Astrocyte (in vitro differentiated cells and primary cell): Measurements from ENCODE around the gene SLC51B.

Source experiments
- CTCF ChIP-seq: IDR thresholded peaks from 2 replicates; pipeline ENCODE4 v1.5.1; 2011; ENCODE audit warnings: low read depth, mild to moderate bottlenecking, inconsistent platforms, low read length, moderate library complexity; ENCODE audit not compliant: insufficient read depth
- EZH2 ChIP-seq: IDR thresholded peaks from 2 replicates; pipeline ENCODE4 v1.6.1; 2012; ENCODE audit warnings: mild to moderate bottlenecking, low read length, inconsistent platforms; ENCODE audit not compliant: insufficient read depth

DNA sequence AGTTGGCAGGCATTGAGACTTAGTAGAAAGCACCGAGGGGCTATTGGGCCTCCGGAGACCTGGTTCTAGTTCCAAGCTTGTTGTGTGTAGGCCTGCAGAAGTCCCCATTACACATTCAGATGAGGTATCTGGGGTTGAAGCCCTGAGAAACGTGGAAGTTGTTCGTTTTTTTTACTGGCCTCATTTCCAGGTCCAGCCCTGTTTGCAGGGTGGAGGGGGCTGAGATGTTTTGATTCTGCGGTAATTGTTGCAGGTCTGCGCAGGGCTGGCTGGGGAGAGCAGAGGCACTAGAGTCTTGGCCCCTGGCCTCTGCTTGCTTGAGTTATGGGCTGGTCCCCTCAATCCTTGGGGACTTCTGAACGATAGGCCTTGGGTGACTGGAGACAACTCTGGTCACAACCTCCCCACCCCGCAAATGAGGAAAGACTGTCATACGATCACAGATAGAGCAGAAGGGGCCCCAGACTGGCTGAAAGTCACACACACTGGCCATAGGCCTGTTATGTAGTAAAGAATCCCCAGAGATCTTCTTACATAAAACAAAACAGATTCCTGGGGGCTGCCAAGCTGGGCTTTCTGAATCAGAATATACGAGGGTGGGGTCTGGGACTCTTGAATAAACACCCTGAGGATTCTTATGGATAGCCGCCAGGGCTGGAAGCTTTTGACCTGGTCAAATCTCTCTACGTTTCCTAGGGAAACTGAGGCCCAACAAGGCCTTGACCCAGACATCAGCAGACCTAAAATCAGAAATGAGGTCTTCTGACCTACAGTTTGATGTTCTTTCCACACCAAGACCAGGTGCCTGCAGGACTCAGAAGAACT is 47.0 kb downstream of the SLC51B start:
- TF ChIP-seq EZH2 (no peak), CTCF (no peak)
